Transverse colon (tissue), 4 donors: ENCODE measurements around the gene CNNM1. TPM values are rescaled to one million over a fixed set of nuclear protein-coding genes. Genes with fewer than 3 reads are reported as not detected.

Experiments
- DNase-seq: peaks from one replicate; pipeline ENCODE4 v3.0.0-alpha.2; 2019
- H3K27ac ChIP-seq, 4 donors: fragments of 200-600 bp; sonication (generic); 2 replicates each; pipeline ENCODE4 v1.5.1; 2016 to 2018; ENCODE audit warnings: inconsistent platforms in 4 of 4
- H3K27me3 ChIP-seq: fragments of 200-600 bp; sonication (generic); 2 replicates; pipeline ENCODE4 v1.5.1; 2017; ENCODE audit warnings: inconsistent platforms
- H3K36me3 ChIP-seq, 4 donors: fragments of 200-600 bp; sonication (generic); 2 replicates each; pipeline ENCODE4 v1.5.1; 2017 to 2019; ENCODE audit warnings: inconsistent platforms in 4 of 4
- H3K4me1 ChIP-seq, 4 donors: fragments of 200-600 bp; sonication (generic); 2 replicates each; pipeline ENCODE4 v1.5.1; 2017 to 2020; ENCODE audit warnings: inconsistent platforms in 4 of 4
- H3K4me3 ChIP-seq, 4 donors: fragments of 200-600 bp; sonication (generic); 1 replicate in 1 of 4; 2 replicates in 3 of 4; pipeline versions ENCODE4 v1.5.1 to v1.6.1; 2017 to 2019; ENCODE audit warnings: inconsistent platforms in 4 of 4
- H3K9me3 ChIP-seq, 2 donors: fragments of 200-600 bp; sonication (generic); 2 replicates each; pipeline ENCODE4 v1.5.1; 2017 to 2019; ENCODE audit warnings: inconsistent platforms in 2 of 2
- CTCF ChIP-seq, 5 experiments: fragments of 200-600 bp in 3 of 5; fragments of 450-650 bp in 2 of 5; sonication (generic) in 3 of 5; IDR thresholded peaks; 1 replicate in 2 of 5; 2 replicates in 3 of 5; pipeline ENCODE4 v1.5.1; 2016 to 2017; ENCODE audit warnings: antibody characterized with exemption in 5 of 5, inconsistent platforms in 3 of 5, mild to moderate bottlenecking in 2 of 5, moderate library complexity in 1 of 5
- EP300 ChIP-seq: sonication (generic); formaldehyde crosslinking; IDR thresholded peaks from one replicate; pipeline ENCODE4 v1.6.1; 2017; ENCODE audit warnings: antibody characterized with exemption, low read depth
- POLR2A ChIP-seq: fragments of 450-650 bp; IDR thresholded peaks from one replicate; pipeline ENCODE4 v1.6.1; 2016; ENCODE audit warnings: antibody characterized with exemption, mild to moderate bottlenecking, moderate library complexity
- POLR2AphosphoS5 ChIP-seq, 3 donors: sonication (generic); formaldehyde crosslinking; IDR thresholded peaks; one replicate each; pipeline ENCODE4 v1.6.1; 2016; ENCODE audit warnings: antibody characterized with exemption in 3 of 3
- WGBS, 2 donors: methylation state at CpG; one replicate each; pipeline ENCODE4 v1.1.5; 2018; ENCODE audit warnings: low coverage in 1 of 2; 5-methylcytosine and 5-hydroxymethylcytosine counted together
- in situ Hi-C, 4 donors: fragments of 200-750 bp; cut with MboI; loops; one replicate each; pipeline versions ENCODE4 v1.15.0 to v1.15.1; 2017; ENCODE audit warnings: low sequenced_read_pairs in 3 of 4, low pct_ligation_motif_present in 1 of 4, low pct_unique_long_range_greater_than_20kb in 1 of 4
- intact Hi-C: fragments of 100-400 bp; cut with DNase I; formaldehyde crosslinking; loops from one replicate; pipeline ENCODE4 v1.15.1; 2023; ENCODE audit warnings: low total_unique reads
- total RNA-seq, 4 donors: library from RNA; depleted of rRNA; stranded (reverse); fragments of >200 nt; gene quantifications; one replicate each; pipeline ENCODE4 v1.1.0, GENCODE V29; 2016

Gene CNNM1
- total RNA-seq, 4 donors from 2014 or later, result 0.41 to 0.64 TPM; not detected in 2

GRCh38 chr10:99393036-99393435 is 63.9 kb downstream of the CNNM1 start:
- Histone ChIP-seq H3K27me3 (no peaks in the 10 kb centered on the region), H3K4me1 (peaks cover 0 to 3% (median 1%) of the 10 kb centered on the region in 4 donors), H3K36me3 (peaks cover 0 to 11% (median 5%) of the 10 kb centered on the region in 4 donors), H3K4me3 (no peak overlapping the region), H3K27ac (no peak overlapping the region), H3K9me3 (no peaks in the 10 kb centered on the region)
- in situ Hi-C loops, result loop anchor here in 2 of 4 donors (10.0 to 25.0 kb wide), 2 partner anchors 222 to 319 kb away; no protein-coding TSS in a partner anchor
- WGBS, 2 donors, result 33 to 61% methylated on average over 1 to 2 of the region's 2 CpGs
- DNase-seq, result no peak
- TF ChIP-seq POLR2AphosphoS5 (IDR thresholded peaks at IDR 0.05) (no peak), CTCF (IDR thresholded peaks at IDR 0.05) (no peak), POLR2A (no peak), EP300 (no peak)
- intact Hi-C loops, result loop anchor here (5.0 kb wide), 1 partner anchor 219 kb away; no protein-coding TSS in a partner anchor

- 70 to 78% methylated on average over 3 to 5 of the region's 5 CpGs for WGBS, 2 donors
- DNase-seq, result no peak
- H3K9me3 ChIP-seq, result no peaks in the 10 kb centered on the region
- peaks cover 0 to 18% (median 5%) of the 10 kb centered on the region in 4 donors for H3K36me3 ChIP-seq
- H3K4me1 ChIP-seq, result peaks cover 0 to 3% (median 1%) of the 10 kb centered on the region in 4 donors
- in situ Hi-C loops, result loop anchor here in 2 of 4 donors (10.0 to 25.0 kb wide), 2 partner anchors 221 to 319 kb away; no protein-coding TSS in a partner anchor
- H3K27ac ChIP-seq, result no peak overlapping the region
- no peak overlapping the region for H3K4me3 ChIP-seq
- intact Hi-C loops, result loop anchor here (5.0 kb wide), 1 partner anchor 219 kb away; no protein-coding TSS in a partner anchor
- H3K27me3 ChIP-seq, result no peaks in the 10 kb centered on the region
- no peak for TF ChIP-seq POLR2A
- TF ChIP-seq CTCF (IDR thresholded peaks at IDR 0.05), result no peak
- no peak for TF ChIP-seq POLR2AphosphoS5 (IDR thresholded peaks at IDR 0.05)
- TF ChIP-seq EP300, result no peak
Measured at GRCh38 chr10:99393683-99394082, 64.5 kb downstream of the CNNM1 start.

- DNase-seq, result no peak
- Histone ChIP-seq H3K4me1 (peaks cover 0 to 3% (median 1%) of the 10 kb centered on the region in 4 donors), H3K27me3 (no peaks in the 10 kb centered on the region), H3K27ac (no peak overlapping the region), H3K36me3 (peaks cover 0 to 20% (median 8%) of the 10 kb centered on the region in 4 donors), H3K4me3 (no peak overlapping the region), H3K9me3 (no peaks in the 10 kb centered on the region)
- in situ Hi-C loops (loop anchor here in 2 of 4 donors (10.0 to 25.0 kb wide), 2 partner anchors 221 to 318 kb away; no protein-coding TSS in a partner anchor), intact Hi-C loops (loop anchor here (5.0 kb wide), 1 partner anchor 218 kb away; no protein-coding TSS in a partner anchor)
- no peak for TF ChIP-seq CTCF (IDR thresholded peaks at IDR 0.05)
- TF ChIP-seq POLR2A, result no peak
- TF ChIP-seq EP300, result no peak
- WGBS, 2 donors, result 64 to 81% methylated on average over 5 to 8 of the region's 8 CpGs
Measured at GRCh38 chr10:99394256-99394655, 65.1 kb downstream of the CNNM1 start.

- H3K36me3 ChIP-seq, result peaks cover 0 to 23% (median 10%) of the 10 kb centered on the region in 4 donors
- intact Hi-C loops, result loop anchor here (5.0 kb wide), 1 partner anchor 217 kb away; no protein-coding TSS in a partner anchor
- 87% methylated on average over 7 of the region's 7 CpGs; no CpG with 5 or more reads in 1 of the 2 donors for WGBS, 2 donors
- no peaks in the 10 kb centered on the region for H3K27me3 ChIP-seq
- DNase-seq, result no peak
- H3K27ac ChIP-seq, result no peak overlapping the region
- no peak for TF ChIP-seq POLR2A
- TF ChIP-seq EP300, result no peak
- TF ChIP-seq POLR2AphosphoS5 (IDR thresholded peaks at IDR 0.05), result no peak
- TF ChIP-seq CTCF (IDR thresholded peaks at IDR 0.05), result no peak
- no peaks in the 10 kb centered on the region for H3K9me3 ChIP-seq
- in situ Hi-C loops, result loop anchor here in 2 of 4 donors (10.0 to 25.0 kb wide), 2 partner anchors 220 to 317 kb away; no protein-coding TSS in a partner anchor
- peaks cover 0 to 3% (median 1%) of the 10 kb centered on the region in 4 donors for H3K4me1 ChIP-seq
- H3K4me3 ChIP-seq, result no peak overlapping the region
Measured at GRCh38 chr10:99394761-99395386, 65.7 kb downstream of the CNNM1 start.
